MM.1S (cell line): ENCODE results near the gene EPYC.

Source experiments
- DNase-seq: peaks from one replicate; pipeline ENCODE4 v3.0.0-alpha.2; 2015
- H2AFZ ChIP-seq: fragments of 300-600 bp; sonication (generic); 2 replicates; pipeline ENCODE4 v1.6.0; 2016; ENCODE audit warnings: antibody characterized with exemption, low read length
- H3F3A ChIP-seq: fragments of 300-600 bp; sonication (generic); 2 replicates; pipeline ENCODE4 v1.6.1; 2016; ENCODE audit warnings: mild to moderate bottlenecking, antibody characterized with exemption, low read length, moderate library complexity, mixed read lengths; ENCODE audit not compliant: insufficient read depth
- H3K27ac ChIP-seq: fragments of 300-600 bp; sonication (generic); 2 replicates; pipeline ENCODE4 v1.5.1; 2016; ENCODE audit warnings: mild to moderate bottlenecking, low read length
- H3K27me3 ChIP-seq: fragments of 300-600 bp; sonication (generic); replicated peaks from 2 replicates; pipeline ENCODE4 v1.6.0; 2016; ENCODE audit warnings: low read length; ENCODE audit not compliant: insufficient read depth
- H3K36me3 ChIP-seq: fragments of 300-600 bp; sonication (generic); replicated peaks from 2 replicates; pipeline ENCODE4 v1.6.1; 2016; ENCODE audit warnings: mild to moderate bottlenecking, low read length, mixed read lengths; ENCODE audit not compliant: insufficient read depth
- H3K4me1 ChIP-seq: fragments of 300-600 bp; sonication (generic); 2 replicates; pipeline ENCODE4 v1.6.1; 2016; ENCODE audit warnings: low read length, mixed read lengths
- H3K4me2 ChIP-seq: fragments of 300-600 bp; sonication (generic); 2 replicates; pipeline ENCODE4 v1.6.0; 2016; ENCODE audit warnings: low read depth, low read length
- H3K4me3 ChIP-seq: fragments of 300-600 bp; sonication (generic); 2 replicates; pipeline ENCODE4 v1.5.1; 2016; ENCODE audit warnings: low read length, mixed read lengths
- H3K79me2 ChIP-seq: fragments of 300-600 bp; sonication (generic); 2 replicates; pipeline ENCODE4 v1.6.1; 2016; ENCODE audit warnings: mixed run types, low read length, mixed read lengths
- H3K9ac ChIP-seq: fragments of 300-600 bp; sonication (generic); 2 replicates; pipeline ENCODE4 v1.6.1; 2016; ENCODE audit warnings: low read length, mixed read lengths
- H3K9me2 ChIP-seq: fragments of 300-600 bp; sonication (generic); replicated peaks from 2 replicates; pipeline ENCODE4 v1.6.1; 2016; ENCODE audit warnings: mild to moderate bottlenecking, low read length, mixed read lengths; ENCODE audit not compliant: insufficient read depth
- H3K9me3 ChIP-seq: fragments of 300-600 bp; sonication (generic); replicated peaks from 2 replicates; pipeline ENCODE4 v1.6.1; 2016; ENCODE audit warnings: mild to moderate bottlenecking, low read length, mixed read lengths; ENCODE audit not compliant: insufficient read depth
- H4K20me1 ChIP-seq: fragments of 300-600 bp; sonication (generic); 2 replicates; pipeline ENCODE4 v1.6.1; 2016; ENCODE audit warnings: mild to moderate bottlenecking, low read length, moderate library complexity, mixed read lengths; ENCODE audit not compliant: insufficient read depth
- CTCF ChIP-seq: fragments of 300-600 bp; sonication (generic); IDR thresholded peaks from 2 replicates; pipeline ENCODE4 v1.5.1; 2016; ENCODE audit warnings: antibody characterized with exemption, low read length, mixed read lengths
- EZH2 ChIP-seq: fragments of 300-600 bp; sonication (generic); optimal IDR thresholded peaks from 2 replicates; pipeline ENCODE3; 2017; ENCODE audit warnings: low read depth, mild to moderate bottlenecking, antibody characterized with exemption, low read length, mixed read lengths
- EZH2phosphoT487 ChIP-seq: fragments of 300-600 bp; sonication (generic); IDR thresholded peaks from 2 replicates; pipeline ENCODE4 v1.6.1; 2018; ENCODE audit warnings: antibody characterized with exemption, low read length

The EPYC gene

GRCh38 chr12:90924406-90924805, 80.4 kb downstream of the EPYC start:
- H2AFZ ChIP-seq = no peak overlapping the region
- H3K27me3 ChIP-seq = no peaks in the 10 kb centered on the region
- H3K4me3 ChIP-seq = no peak overlapping the region
- no peak for DNase-seq
- H3K9ac ChIP-seq = no peak overlapping the region
- H3K4me1 ChIP-seq = no peaks in the 10 kb centered on the region
- no peak for TF ChIP-seq EZH2
- no peak for TF ChIP-seq EZH2phosphoT487
- TF ChIP-seq CTCF = no peak
- no peaks in the 10 kb centered on the region for H3K36me3 ChIP-seq
- H3K9me2 ChIP-seq = no peaks in the 10 kb centered on the region
- H4K20me1 ChIP-seq = no peaks in the 10 kb centered on the region
- H3K4me2 ChIP-seq = no peak overlapping the region
- H3K27ac ChIP-seq = no peak overlapping the region
- no peaks in the 10 kb centered on the region for H3F3A ChIP-seq
- no peaks in the 10 kb centered on the region for H3K79me2 ChIP-seq
- no peaks in the 10 kb centered on the region for H3K9me3 ChIP-seq

DNA sequence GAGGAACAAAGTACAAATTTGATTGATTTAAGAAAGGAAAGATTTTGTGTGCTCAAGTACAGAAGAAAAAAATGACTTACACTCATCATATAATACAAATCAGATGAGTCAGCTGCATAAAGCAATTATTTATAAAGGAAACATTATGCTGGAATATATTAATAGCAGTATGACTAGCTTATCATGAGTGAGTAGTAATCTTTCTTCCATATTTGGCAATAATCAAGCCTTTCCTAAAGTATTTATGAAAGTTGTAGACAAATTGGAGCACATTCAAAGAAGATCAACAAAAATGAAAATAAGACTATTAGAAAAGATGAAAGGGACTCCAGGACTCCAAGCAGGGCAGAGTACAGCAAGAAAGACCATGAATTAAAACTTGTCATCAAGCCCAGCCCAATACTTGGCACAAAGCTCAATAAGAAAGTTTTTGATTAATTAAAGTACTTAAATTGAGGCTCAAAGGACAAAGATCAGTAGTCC, 82.6 kb downstream of the EPYC start:
- Histone ChIP-seq H3K79me2 (no peaks in the 10 kb centered on the region), H3K27me3 (no peaks in the 10 kb centered on the region), H3K9me3 (no peaks in the 10 kb centered on the region), H3F3A (no peaks in the 10 kb centered on the region), H3K4me2 (no peak overlapping the region), H3K4me3 (no peak overlapping the region), H4K20me1 (no peaks in the 10 kb centered on the region), H2AFZ (no peak overlapping the region), H3K9ac (no peak overlapping the region), H3K27ac (no peak overlapping the region), H3K9me2 (no peaks in the 10 kb centered on the region), H3K36me3 (no peaks in the 10 kb centered on the region), H3K4me1 (no peaks in the 10 kb centered on the region)
- no peak for TF ChIP-seq EZH2phosphoT487
- no peak for TF ChIP-seq CTCF
- TF ChIP-seq EZH2 = no peak
- no peak for DNase-seq

DNA sequence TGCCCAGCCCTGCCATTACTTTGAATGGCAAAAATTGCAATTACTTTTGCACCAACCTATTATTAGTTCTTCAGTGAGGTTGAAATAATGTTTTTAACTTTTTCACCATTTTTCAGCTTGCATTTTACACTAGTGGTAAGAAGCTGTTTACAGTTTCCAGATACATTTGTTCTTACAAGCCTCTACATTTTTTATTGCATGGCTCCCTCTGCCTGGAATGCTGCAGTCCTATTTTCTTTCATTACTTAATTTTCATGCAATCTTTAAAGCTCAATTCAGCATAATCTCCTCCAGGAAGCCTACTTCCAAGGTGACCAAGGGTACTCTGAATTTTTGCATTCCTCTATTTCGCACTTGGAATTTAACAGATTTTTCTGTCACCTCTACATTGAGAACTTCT, 83.2 kb downstream of the EPYC start:
- Histone ChIP-seq H3K9me2 (no peaks in the 10 kb centered on the region), H3K4me2 (no peak overlapping the region), H3K4me3 (no peak overlapping the region), H4K20me1 (no peaks in the 10 kb centered on the region), H3K36me3 (no peaks in the 10 kb centered on the region), H3K27ac (no peak overlapping the region), H3F3A (no peaks in the 10 kb centered on the region), H3K27me3 (no peaks in the 10 kb centered on the region), H3K9me3 (no peaks in the 10 kb centered on the region), H3K9ac (no peak overlapping the region), H3K4me1 (no peaks in the 10 kb centered on the region), H3K79me2 (no peaks in the 10 kb centered on the region), H2AFZ (no peak overlapping the region)
- TF ChIP-seq EZH2 = no peak
- TF ChIP-seq CTCF = no peak
- TF ChIP-seq EZH2phosphoT487 = no peak
- no peak for DNase-seq
